Measurements from ENCODE around the gene ATRX. TPM values are rescaled to one million over a fixed set of nuclear protein-coding genes. Genes with fewer than 3 reads are reported as not detected.
"Not testable (repeated sequence)": the region's sequence is repeated elsewhere in the genome, so short reads cannot be mapped to it uniquely, and the experiment has no call there.

Gene ATRX
- total RNA-seq, 6 donors from 2014 or later, result 57.0 to 151 (median 98.2) TPM

GRCh38 chrX:77502951-77503525 is 283.0 kb downstream of the ATRX start:
- no peak for ATAC-seq (ENCODE audit: low FRiP score in 2 of 2)
- Histone ChIP-seq H3K4me1 (no peaks in the 10 kb centered on the region), H3K9me3 (no peaks in the 10 kb centered on the region), H3K27me3 (no peaks in the 10 kb centered on the region), H3K36me3 (peaks cover 0 to 2% (median 0%) of the 10 kb centered on the region in 4 donors), H3K4me3 (no peak overlapping the region), H3K27ac (no peak overlapping the region)
- WGBS, 2 donors, result 30 to 42% methylated on average over 2 of the region's 2 CpGs
- TF ChIP-seq EP300 (IDR thresholded peaks at IDR 0.05), result no peak
- no peak for TF ChIP-seq POLR2A (IDR thresholded peaks at IDR 0.05)
- no peak for TF ChIP-seq POLR2AphosphoS5 (IDR thresholded peaks at IDR 0.05)
- no peak for TF ChIP-seq CTCF (IDR thresholded peaks at IDR 0.05)
- no peak for DNase-seq

- H3K27ac ChIP-seq; H3K4me3 ChIP-seq; H3K4me1 ChIP-seq; H3K9me3 ChIP-seq; H3K36me3 ChIP-seq; DNase-seq; ATAC-seq (ENCODE audit: low FRiP score in 2 of 2); H3K27me3 ChIP-seq: not testable (repeated sequence)
- WGBS, 2 donors, result 71 to 100% methylated on average over 1 of the region's 1 CpG
Observed at GRCh38 chrX:77500164-77500563, 285.9 kb downstream of the ATRX start.

- Histone ChIP-seq H3K9me3 (no peaks in the 10 kb centered on the region), H3K27me3 (no peaks in the 10 kb centered on the region), H3K4me1 (no peaks in the 10 kb centered on the region), H3K4me3 (no peak overlapping the region), H3K27ac (no peak overlapping the region), H3K36me3 (no peaks in the 10 kb centered on the region)
- WGBS, 2 donors, result 79 to 100% methylated on average over 3 to 18 of the region's 20 CpGs
- no peak for TF ChIP-seq POLR2A (IDR thresholded peaks at IDR 0.05)
- no peak for TF ChIP-seq EP300 (IDR thresholded peaks at IDR 0.05)
- no peak for TF ChIP-seq CTCF (IDR thresholded peaks at IDR 0.05)
- no peak for TF ChIP-seq POLR2AphosphoS5 (IDR thresholded peaks at IDR 0.05)
- ATAC-seq (ENCODE audit: low FRiP score in 2 of 2) (no peak), DNase-seq (no peak)
Observed at GRCh38 chrX:77493677-77494553, 292.1 kb downstream of the ATRX start.

GRCh38 chrX:77484045-77484444 is 302.0 kb downstream of the ATRX start:
- no peak overlapping the region for H3K4me3 ChIP-seq

More at GRCh38 chrX:77484045-77484444, 302.0 kb downstream of the ATRX start:
- no peaks in the 10 kb centered on the region for H3K4me1 ChIP-seq
- WGBS, 2 donors, result 77 to 82% methylated on average over 5 of the region's 5 CpGs
- TF ChIP-seq EP300 (IDR thresholded peaks at IDR 0.05), result no peak
- no peak for TF ChIP-seq POLR2AphosphoS5 (IDR thresholded peaks at IDR 0.05)
- no peak for TF ChIP-seq POLR2A (IDR thresholded peaks at IDR 0.05)
- TF ChIP-seq CTCF (IDR thresholded peaks at IDR 0.05), result no peak
- no peaks in the 10 kb centered on the region for H3K27me3 ChIP-seq
- no peak overlapping the region for H3K27ac ChIP-seq
- DNase-seq (no peak), ATAC-seq (ENCODE audit: low FRiP score in 2 of 2) (no peak)
- no peaks in the 10 kb centered on the region for H3K36me3 ChIP-seq
- peaks cover 0 to 18% (median 0%) of the 10 kb centered on the region in 4 donors for H3K9me3 ChIP-seq
